ENCODE data around the gene MRPL40.

- no peak for TF ChIP-seq POLR2A (IDR thresholded peaks at IDR 0.05)
- TF ChIP-seq CTCF (IDR thresholded peaks at IDR 0.05): no peak
Observed at GRCh38 chr22:19448739-19449421, 16.5 kb downstream of the MRPL40 start.
